Loucy (cell line): ENCODE data around the gene SYCE1.

Experiments
- H2AFZ ChIP-seq: fragments of 200-600 bp; sonication (generic); 2 replicates; pipeline ENCODE4 v1.6.0; 2016; ENCODE audit warnings: antibody characterized with exemption, mild to moderate bottlenecking, low read length, moderate library complexity
- H3F3A ChIP-seq: fragments of 200-600 bp; 2 replicates; pipeline ENCODE4 v1.6.0; 2016; ENCODE audit warnings: antibody characterized with exemption, low read depth, mild to moderate bottlenecking
- H3K27me3 ChIP-seq: fragments of 200-600 bp; sonication (generic); 2 replicates; pipeline ENCODE4 v1.6.1; 2014; ENCODE audit warnings: low read length, mild to moderate bottlenecking; ENCODE audit not compliant: insufficient read depth, poor library complexity, severe bottlenecking
- H3K36me3 ChIP-seq: fragments of 200-600 bp; sonication (generic); 2 replicates; pipeline ENCODE4 v1.6.1; 2016; ENCODE audit warnings: low read length; ENCODE audit not compliant: insufficient read depth
- H3K4me1 ChIP-seq: fragments of 200-600 bp; sonication (generic); 2 replicates; pipeline ENCODE4 v1.5.1; 2014; ENCODE audit warnings: low read length, mild to moderate bottlenecking; ENCODE audit not compliant: insufficient read depth, poor library complexity, severe bottlenecking
- H3K4me2 ChIP-seq: fragments of 200-600 bp; sonication (generic); 2 replicates; pipeline ENCODE4 v1.6.0; 2014; ENCODE audit warnings: antibody characterized with exemption, low read length, low read depth, mild to moderate bottlenecking; ENCODE audit not compliant: poor library complexity, severe bottlenecking
- H3K4me3 ChIP-seq: fragments of 200-600 bp; sonication (generic); 2 replicates; pipeline ENCODE4 v1.5.1; 2014; ENCODE audit warnings: low read length, mild to moderate bottlenecking, mixed read lengths; ENCODE audit not compliant: poor library complexity, severe bottlenecking
- H3K79me2 ChIP-seq: fragments of 200-600 bp; sonication (generic); 2 replicates; pipeline ENCODE4 v1.6.1; 2014; ENCODE audit warnings: low read length; ENCODE audit not compliant: insufficient read depth
- H3K9ac ChIP-seq: fragments of 200-600 bp; sonication (generic); 2 replicates; pipeline ENCODE4 v1.6.0; 2014; ENCODE audit warnings: mild to moderate bottlenecking, low read depth, low read length, moderate library complexity; ENCODE audit not compliant: poor library complexity, severe bottlenecking
- H3K9me2 ChIP-seq: fragments of 200-600 bp; sonication (generic); replicated peaks from 2 replicates; pipeline ENCODE4 v1.6.1; 2016; ENCODE audit warnings: low read depth, low read length, mixed read lengths
- H3K9me3 ChIP-seq: fragments of 200-600 bp; sonication (generic); 2 replicates; pipeline ENCODE4 v1.6.1; 2014; ENCODE audit warnings: mild to moderate bottlenecking, antibody characterized with exemption, low read length, low read depth; ENCODE audit not compliant: insufficient read depth
- H4K20me1 ChIP-seq: fragments of 200-600 bp; sonication (generic); 2 replicates; pipeline ENCODE4 v1.6.0; 2014; ENCODE audit warnings: antibody characterized with exemption, low read length, mild to moderate bottlenecking; ENCODE audit not compliant: insufficient read depth, poor library complexity, severe bottlenecking
- EZH2phosphoT487 ChIP-seq: fragments of 200-600 bp; IDR thresholded peaks from 2 replicates; pipeline ENCODE4 v1.6.1; 2018; ENCODE audit warnings: antibody characterized with exemption, mild to moderate bottlenecking, moderate library complexity, borderline replicate concordance
- TF ChIP-seq, protein P1 (sequence below): fragments of 200-600 bp; sonication (generic); conservative IDR thresholded peaks from 2 replicates; pipeline ENCODE4 v1.5.1; 2014; ENCODE audit warnings: mild to moderate bottlenecking, antibody characterized with exemption, low read length

SYCE1 gene

DNA sequence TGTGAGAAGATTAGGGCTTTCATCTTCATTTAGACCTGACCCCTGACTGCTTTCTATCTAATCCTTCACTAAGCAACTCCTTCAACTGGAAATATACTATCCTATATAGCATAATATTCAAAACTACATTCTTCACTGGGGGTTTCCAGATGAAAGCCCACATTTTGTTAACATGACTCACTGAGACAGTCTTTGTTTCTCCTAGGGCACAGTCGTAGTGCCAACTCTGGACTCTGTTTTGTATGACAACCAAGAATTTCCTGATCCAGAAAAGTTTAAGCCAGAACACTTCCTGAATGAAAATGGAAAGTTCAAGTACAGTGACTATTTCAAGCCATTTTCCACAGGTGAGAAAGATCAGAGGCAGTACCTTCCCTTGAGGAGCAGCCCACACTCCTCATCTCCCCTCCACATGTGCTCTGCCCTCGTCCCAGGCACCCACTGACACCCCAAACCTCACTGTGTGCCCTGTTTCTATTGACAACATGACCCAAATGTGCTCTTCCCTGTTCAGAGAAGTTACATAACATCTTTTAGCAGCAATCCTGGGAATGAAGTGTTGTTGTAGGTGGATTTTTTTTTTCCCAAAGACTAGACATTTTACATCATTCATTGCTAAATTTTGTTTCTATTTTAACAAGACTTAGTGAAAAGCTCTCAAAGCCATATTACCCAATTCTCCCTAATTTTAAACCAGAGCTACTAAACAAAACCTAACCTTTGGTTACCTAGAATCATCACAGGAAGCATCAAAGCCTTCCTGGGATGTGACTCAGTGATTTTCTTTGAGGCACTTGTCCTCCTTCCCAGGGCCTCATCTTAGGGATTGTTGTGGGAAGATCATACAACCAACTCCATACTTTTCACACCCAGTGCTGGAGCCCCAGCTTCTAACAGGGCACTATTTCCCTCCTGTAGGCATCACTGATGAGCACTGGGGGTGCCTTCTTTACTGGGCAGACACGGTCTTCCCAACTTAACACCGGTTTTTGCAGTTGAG, 27.5 kb downstream of the SYCE1 start:
- H4K20me1 ChIP-seq, result no peaks in the 10 kb centered on the region
- H2AFZ ChIP-seq, result no peak overlapping the region
- no peak overlapping the region for H3K9ac ChIP-seq
- H3K27me3 ChIP-seq, result no peaks in the 10 kb centered on the region
- H3K4me1 ChIP-seq, result no peaks in the 10 kb centered on the region
- no peaks in the 10 kb centered on the region for H3K9me2 ChIP-seq
- no peaks in the 10 kb centered on the region for H3F3A ChIP-seq
- no peak overlapping the region for H3K4me3 ChIP-seq
- no peak overlapping the region for H3K4me2 ChIP-seq
- no peaks in the 10 kb centered on the region; the same call in 1 of the 2 replicates for H3K9me3 ChIP-seq
- no peak for TF ChIP-seq EZH2phosphoT487
- TF ChIP-seq, protein P1, sequence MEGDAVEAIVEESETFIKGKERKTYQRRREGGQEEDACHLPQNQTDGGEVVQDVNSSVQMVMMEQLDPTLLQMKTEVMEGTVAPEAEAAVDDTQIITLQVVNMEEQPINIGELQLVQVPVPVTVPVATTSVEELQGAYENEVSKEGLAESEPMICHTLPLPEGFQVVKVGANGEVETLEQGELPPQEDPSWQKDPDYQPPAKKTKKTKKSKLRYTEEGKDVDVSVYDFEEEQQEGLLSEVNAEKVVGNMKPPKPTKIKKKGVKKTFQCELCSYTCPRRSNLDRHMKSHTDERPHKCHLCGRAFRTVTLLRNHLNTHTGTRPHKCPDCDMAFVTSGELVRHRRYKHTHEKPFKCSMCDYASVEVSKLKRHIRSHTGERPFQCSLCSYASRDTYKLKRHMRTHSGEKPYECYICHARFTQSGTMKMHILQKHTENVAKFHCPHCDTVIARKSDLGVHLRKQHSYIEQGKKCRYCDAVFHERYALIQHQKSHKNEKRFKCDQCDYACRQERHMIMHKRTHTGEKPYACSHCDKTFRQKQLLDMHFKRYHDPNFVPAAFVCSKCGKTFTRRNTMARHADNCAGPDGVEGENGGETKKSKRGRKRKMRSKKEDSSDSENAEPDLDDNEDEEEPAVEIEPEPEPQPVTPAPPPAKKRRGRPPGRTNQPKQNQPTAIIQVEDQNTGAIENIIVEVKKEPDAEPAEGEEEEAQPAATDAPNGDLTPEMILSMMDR, result no peak
- H3K79me2 ChIP-seq, result no peaks in the 10 kb centered on the region
- peaks cover 7% of the 10 kb centered on the region; the same call in 1 of the 2 replicates for H3K36me3 ChIP-seq

DNA sequence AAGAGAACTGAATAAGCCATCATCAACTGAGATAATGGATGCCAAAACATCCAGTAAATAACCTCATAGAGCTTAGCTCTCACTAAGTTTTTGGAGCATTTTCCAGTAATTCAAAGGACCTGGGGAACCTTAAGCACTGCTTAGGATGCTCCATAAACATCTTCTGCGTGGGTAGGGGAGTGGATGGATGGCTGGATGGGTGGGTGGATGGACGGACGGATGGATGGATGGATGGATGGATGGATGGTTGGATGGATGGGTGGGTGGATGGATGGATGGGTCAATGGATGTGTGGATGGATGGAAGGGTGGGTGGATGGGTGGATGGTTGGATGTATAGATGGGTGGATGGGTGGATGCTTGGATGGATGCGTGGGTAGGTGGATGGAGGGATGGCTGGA, 29.2 kb downstream of the SYCE1 start:
- Histone ChIP-seq H3F3A (no peaks in the 10 kb centered on the region), H3K4me3 (no peak overlapping the region), H3K4me1 (no peaks in the 10 kb centered on the region), H4K20me1 (no peaks in the 10 kb centered on the region), H3K27me3 (no peaks in the 10 kb centered on the region), H2AFZ (no peak overlapping the region), H3K36me3 (peaks cover 10% of the 10 kb centered on the region; the same call in 1 of the 2 replicates), H3K9me2 (no peaks in the 10 kb centered on the region), H3K79me2 (no peaks in the 10 kb centered on the region), H3K9me3 (no peaks in the 10 kb centered on the region; the same call in 1 of the 2 replicates), H3K9ac (no peak overlapping the region), H3K4me2 (no peak overlapping the region)
- TF ChIP-seq, protein P1, result no peak
- no peak for TF ChIP-seq EZH2phosphoT487

DNA sequence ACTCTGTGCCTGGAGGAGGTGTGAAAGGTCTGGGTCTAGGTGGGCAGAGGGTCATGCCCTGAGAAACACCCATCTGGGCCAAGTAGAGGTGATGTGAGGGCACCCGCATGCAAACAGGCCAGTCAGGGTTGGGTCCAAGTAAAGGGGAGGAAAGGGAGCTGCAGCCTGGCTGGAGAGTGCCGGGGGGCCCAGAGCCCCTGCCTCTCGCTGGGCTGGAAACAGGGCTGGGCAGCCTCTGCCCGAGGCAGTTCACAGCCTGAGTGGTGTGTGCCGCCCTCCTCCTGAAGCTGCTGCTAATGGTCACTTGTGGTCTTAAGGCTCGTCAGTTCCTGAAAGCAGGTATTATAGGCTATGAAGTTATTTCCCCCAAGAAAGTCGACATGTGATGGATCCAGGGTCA, 31.0 kb downstream of the SYCE1 start:
- Histone ChIP-seq H3K9me3 (no peaks in the 10 kb centered on the region; the same call in 1 of the 2 replicates), H3F3A (no peaks in the 10 kb centered on the region)
- TF ChIP-seq, protein P1, result no peak
- TF ChIP-seq EZH2phosphoT487, result no peak

More for the DNA sequence above, 31.0 kb downstream of the SYCE1 start:
- H3K9ac ChIP-seq, result no peak overlapping the region
- H4K20me1 ChIP-seq, result no peaks in the 10 kb centered on the region
- H3K27me3 ChIP-seq, result no peaks in the 10 kb centered on the region
- H3K36me3 ChIP-seq, result peaks cover 10% of the 10 kb centered on the region; the same call in 1 of the 2 replicates
- no peak overlapping the region for H3K4me2 ChIP-seq
- H3K79me2 ChIP-seq, result no peaks in the 10 kb centered on the region
- no peaks in the 10 kb centered on the region for H3K9me2 ChIP-seq
- no peak overlapping the region for H2AFZ ChIP-seq
- H3K4me3 ChIP-seq, result no peak overlapping the region
- peaks cover 11% of the 10 kb centered on the region for H3K4me1 ChIP-seq
